SK-N-SH treated with all-trans-retinoic acid at 6 μM for 48 hours (cell line): ENCODE results near the gene CFAP161.

Experiments used
- ATAC-seq: fragments of 200-7000 bp; cut with Tn5 transposase; 3 replicates; pipeline ENCODE4 v1.9.1; 2020; ENCODE audit warnings: mild to moderate bottlenecking, moderate library complexity
- ARNTL ChIP-seq: fragments of 450-650 bp; formaldehyde crosslinking; IDR thresholded peaks from 2 replicates; pipeline ENCODE4 v1.5.0; 2020; ENCODE audit warnings: low read depth, mild to moderate bottlenecking, moderate library complexity, borderline replicate concordance
- BACH2 ChIP-seq: fragments of 250-450 bp; sonication (Bioruptor Pico); IDR thresholded peaks from 2 replicates; pipeline ENCODE4 v1.9.0; 2021; ENCODE audit warnings: mild to moderate bottlenecking, borderline replicate concordance
- CSDC2 ChIP-seq: fragments of 250-450 bp; sonication (Bioruptor Pico); IDR thresholded peaks from 2 replicates; pipeline ENCODE4 v1.5.0; 2020; ENCODE audit warnings: mild to moderate bottlenecking, moderate library complexity
- ESRRG ChIP-seq: fragments of 250-450 bp; sonication (Bioruptor Pico); IDR thresholded peaks from 2 replicates; pipeline ENCODE4 v1.6.1; 2021; ENCODE audit warnings: mild to moderate bottlenecking
- GLIS3 ChIP-seq: fragments of 250-450 bp; sonication (Bioruptor Pico); IDR thresholded peaks from 2 replicates; pipeline ENCODE4 v1.5.0; 2020; ENCODE audit warnings: mild to moderate bottlenecking, moderate library complexity
- ISL1 ChIP-seq: fragments of 250-450 bp; sonication (Bioruptor Pico); IDR thresholded peaks from 2 replicates; pipeline ENCODE4 v2.1.2; 2022; ENCODE audit warnings: mild to moderate bottlenecking, moderate library complexity
- OSR1 ChIP-seq: fragments of 250-450 bp; sonication (Bioruptor Pico); IDR thresholded peaks from 2 replicates; pipeline ENCODE4 v1.8.0; 2022; ENCODE audit warnings: moderate library complexity, mild to moderate bottlenecking, inconsistent platforms
- POU6F1 ChIP-seq: fragments of 250-450 bp; sonication (Bioruptor Pico); IDR thresholded peaks from 2 replicates; pipeline ENCODE4 v1.8.0; 2021; ENCODE audit warnings: low read depth, mild to moderate bottlenecking, moderate library complexity, borderline replicate concordance
- PPARA ChIP-seq: fragments of 250-450 bp; sonication (Bioruptor Pico); IDR thresholded peaks from 2 replicates; pipeline ENCODE4 v1.5.0; 2020; ENCODE audit warnings: mild to moderate bottlenecking, borderline replicate concordance
- RARB ChIP-seq: fragments of 250-450 bp; sonication (Bioruptor Pico); IDR thresholded peaks from 2 replicates; pipeline ENCODE4 v1.8.0; 2021; ENCODE audit warnings: mild to moderate bottlenecking, moderate library complexity
- SNAI2 ChIP-seq: fragments of 250-450 bp; sonication (Bioruptor Pico); IDR thresholded peaks from 2 replicates; pipeline ENCODE4 v1.5.0; 2020; ENCODE audit warnings: mild to moderate bottlenecking, moderate library complexity
- TCF4 ChIP-seq: fragments of 250-450 bp; sonication (Bioruptor Pico); IDR thresholded peaks from 2 replicates; pipeline ENCODE4 v1.8.0; 2021; ENCODE audit warnings: mild to moderate bottlenecking, moderate library complexity, borderline replicate concordance
- ZC3H10 ChIP-seq: fragments of 250-450 bp; sonication (Bioruptor Pico); IDR thresholded peaks from 2 replicates; pipeline ENCODE4 v1.5.1; 2021; ENCODE audit warnings: mild to moderate bottlenecking, moderate library complexity
- ZFP3 ChIP-seq: fragments of 250-450 bp; sonication (Bioruptor Pico); IDR thresholded peaks from 2 replicates; pipeline ENCODE4 v1.5.0; 2020; ENCODE audit warnings: mild to moderate bottlenecking, moderate library complexity
- ZFP30 ChIP-seq: fragments of 450-650 bp; formaldehyde crosslinking; IDR thresholded peaks from 2 replicates; pipeline ENCODE4 v1.5.0; 2022; ENCODE audit warnings: mild to moderate bottlenecking, moderate library complexity
- ZNF565 ChIP-seq: fragments of 450-650 bp; formaldehyde crosslinking; conservative IDR thresholded peaks from 2 replicates; pipeline ENCODE4 v1.5.0; 2020; ENCODE audit warnings: low read depth, mild to moderate bottlenecking, moderate library complexity
- ZNF70 ChIP-seq: fragments of 450-650 bp; formaldehyde crosslinking; IDR thresholded peaks from 2 replicates; pipeline ENCODE4 v1.5.0; 2020; ENCODE audit warnings: mild to moderate bottlenecking, moderate library complexity
- ZNF8 ChIP-seq: fragments of 450-650 bp; formaldehyde crosslinking; IDR thresholded peaks from 2 replicates; pipeline ENCODE4 v1.5.0; 2020; ENCODE audit warnings: mild to moderate bottlenecking, moderate library complexity
- TF ChIP-seq, protein P1 (sequence below): fragments of 250-450 bp; sonication (Bioruptor Pico); IDR thresholded peaks from 2 replicates; pipeline ENCODE4 v1.5.0; 2020; ENCODE audit warnings: mild to moderate bottlenecking, moderate library complexity
- TF ChIP-seq, protein P2 (sequence below): fragments of 250-450 bp; sonication (Bioruptor Pico); IDR thresholded peaks from 2 replicates; pipeline ENCODE4 v1.5.1; 2021; ENCODE audit warnings: mild to moderate bottlenecking, moderate library complexity

The CFAP161 gene

DNA sequence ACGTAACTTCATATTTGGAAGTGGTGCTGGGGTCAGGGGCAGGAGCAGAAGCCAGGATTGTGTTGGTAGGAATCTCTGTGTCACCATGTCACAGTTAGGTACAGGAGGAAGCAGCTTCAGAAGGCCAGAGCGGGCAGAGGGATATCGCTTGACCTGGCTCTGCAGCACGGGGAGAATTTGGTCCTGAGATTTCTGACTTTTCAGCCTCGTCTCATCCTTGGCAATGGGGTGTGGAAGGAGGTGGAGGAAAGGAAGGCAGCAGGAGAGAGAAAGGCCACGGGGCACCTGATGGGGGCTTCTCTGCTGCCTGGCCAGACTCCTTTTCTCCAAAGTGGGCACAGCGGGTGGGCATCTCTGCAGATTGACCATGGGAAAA lies 63.2 kb downstream of the CFAP161 start:
- TF ChIP-seq RARB (CRISPR knock-in tag) (no peak), CSDC2 (no peak), ESRRG (CRISPR knock-in tag) (no peak), ZNF70 (CRISPR knock-in tag) (no peak), ARNTL (no peak), ZFP3 (no peak), ZC3H10 (CRISPR knock-in tag) (no peak), SNAI2 (no peak), ISL1 (no peak), GLIS3 (CRISPR knock-in tag) (no peak), ZNF565 (CRISPR knock-in tag) (no peak), POU6F1 (CRISPR knock-in tag) (no peak), PPARA (CRISPR knock-in tag) (no peak)
- TF ChIP-seq, protein P1, sequence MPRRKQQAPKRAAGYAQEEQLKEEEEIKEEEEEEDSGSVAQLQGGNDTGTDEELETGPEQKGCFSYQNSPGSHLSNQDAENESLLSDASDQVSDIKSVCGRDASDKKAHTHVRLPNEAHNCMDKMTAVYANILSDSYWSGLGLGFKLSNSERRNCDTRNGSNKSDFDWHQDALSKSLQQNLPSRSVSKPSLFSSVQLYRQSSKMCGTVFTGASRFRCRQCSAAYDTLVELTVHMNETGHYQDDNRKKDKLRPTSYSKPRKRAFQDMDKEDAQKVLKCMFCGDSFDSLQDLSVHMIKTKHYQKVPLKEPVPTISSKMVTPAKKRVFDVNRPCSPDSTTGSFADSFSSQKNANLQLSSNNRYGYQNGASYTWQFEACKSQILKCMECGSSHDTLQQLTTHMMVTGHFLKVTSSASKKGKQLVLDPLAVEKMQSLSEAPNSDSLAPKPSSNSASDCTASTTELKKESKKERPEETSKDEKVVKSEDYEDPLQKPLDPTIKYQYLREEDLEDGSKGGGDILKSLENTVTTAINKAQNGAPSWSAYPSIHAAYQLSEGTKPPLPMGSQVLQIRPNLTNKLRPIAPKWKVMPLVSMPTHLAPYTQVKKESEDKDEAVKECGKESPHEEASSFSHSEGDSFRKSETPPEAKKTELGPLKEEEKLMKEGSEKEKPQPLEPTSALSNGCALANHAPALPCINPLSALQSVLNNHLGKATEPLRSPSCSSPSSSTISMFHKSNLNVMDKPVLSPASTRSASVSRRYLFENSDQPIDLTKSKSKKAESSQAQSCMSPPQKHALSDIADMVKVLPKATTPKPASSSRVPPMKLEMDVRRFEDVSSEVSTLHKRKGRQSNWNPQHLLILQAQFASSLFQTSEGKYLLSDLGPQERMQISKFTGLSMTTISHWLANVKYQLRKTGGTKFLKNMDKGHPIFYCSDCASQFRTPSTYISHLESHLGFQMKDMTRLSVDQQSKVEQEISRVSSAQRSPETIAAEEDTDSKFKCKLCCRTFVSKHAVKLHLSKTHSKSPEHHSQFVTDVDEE (CRISPR knock-in tag), result no peak
- TF ChIP-seq, protein P2, sequence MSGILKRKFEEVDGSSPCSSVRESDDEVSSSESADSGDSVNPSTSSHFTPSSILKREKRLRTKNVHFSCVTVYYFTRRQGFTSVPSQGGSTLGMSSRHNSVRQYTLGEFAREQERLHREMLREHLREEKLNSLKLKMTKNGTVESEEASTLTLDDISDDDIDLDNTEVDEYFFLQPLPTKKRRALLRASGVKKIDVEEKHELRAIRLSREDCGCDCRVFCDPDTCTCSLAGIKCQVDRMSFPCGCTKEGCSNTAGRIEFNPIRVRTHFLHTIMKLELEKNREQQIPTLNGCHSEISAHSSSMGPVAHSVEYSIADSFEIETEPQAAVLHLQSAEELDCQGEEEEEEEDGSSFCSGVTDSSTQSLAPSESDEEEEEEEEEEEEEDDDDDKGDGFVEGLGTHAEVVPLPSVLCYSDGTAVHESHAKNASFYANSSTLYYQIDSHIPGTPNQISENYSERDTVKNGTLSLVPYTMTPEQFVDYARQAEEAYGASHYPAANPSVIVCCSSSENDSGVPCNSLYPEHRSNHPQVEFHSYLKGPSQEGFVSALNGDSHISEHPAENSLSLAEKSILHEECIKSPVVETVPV (CRISPR knock-in tag), result no peak
- ATAC-seq, result no peak

GRCh38 chr15:81197688-81198281 lies 63.7 kb downstream of the CFAP161 start:
- ATAC-seq, result no peak
- TF ChIP-seq ISL1, result no peak
- TF ChIP-seq GLIS3 (CRISPR knock-in tag), result no peak
- no peak for TF ChIP-seq RARB (CRISPR knock-in tag)
- no peak for TF ChIP-seq PPARA (CRISPR knock-in tag)
- TF ChIP-seq TCF4 (CRISPR knock-in tag), result no peak
- no peak for TF ChIP-seq ZFP30 (CRISPR knock-in tag)
- no peak for TF ChIP-seq CSDC2
- TF ChIP-seq, protein P1 (CRISPR knock-in tag), result no peak
- TF ChIP-seq OSR1 (CRISPR knock-in tag), result no peak
- no peak for TF ChIP-seq ZNF8 (CRISPR knock-in tag)
- no peak for TF ChIP-seq SNAI2
- TF ChIP-seq, protein P2 (CRISPR knock-in tag), result no peak
- TF ChIP-seq ZNF70 (CRISPR knock-in tag), result no peak
- no peak for TF ChIP-seq ARNTL
- no peak for TF ChIP-seq BACH2 (CRISPR knock-in tag)
